ENCODE data around the gene LOC128125822.

LOC128125822 gene

DNA sequence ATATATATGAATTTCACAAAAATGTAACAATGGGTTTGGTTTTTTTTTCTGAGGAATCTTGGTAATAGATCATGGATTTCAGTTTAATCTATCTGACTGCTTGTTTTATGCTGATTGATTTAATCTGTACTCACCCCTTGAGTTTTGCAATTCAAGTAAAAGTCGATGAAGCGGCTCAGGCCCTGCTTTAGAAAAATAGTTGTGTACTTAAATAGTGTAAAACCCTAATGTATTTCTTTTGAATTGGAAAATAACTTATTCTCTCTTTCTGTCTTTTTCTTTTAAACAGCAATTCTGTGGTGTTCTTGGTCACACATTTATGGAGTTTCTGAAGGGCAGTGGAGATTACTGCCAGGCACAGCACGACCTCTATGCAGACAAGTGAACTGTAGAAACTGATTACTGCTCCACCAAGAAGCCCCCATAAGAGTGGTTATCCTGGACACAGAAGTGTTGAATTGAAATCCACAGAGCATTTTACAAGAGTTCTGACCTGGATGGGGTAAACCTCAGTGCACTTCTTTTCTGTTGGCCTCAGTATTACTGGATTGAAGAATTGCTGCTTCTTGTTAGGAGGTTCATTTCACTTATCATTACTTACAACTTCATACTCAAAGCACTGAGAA lies 4.0 kb downstream of the LOC128125822 start:
- no peak for DNase-seq (ENCODE audit: low read depth, low spot score)
- TF ChIP-seq, protein P1, sequence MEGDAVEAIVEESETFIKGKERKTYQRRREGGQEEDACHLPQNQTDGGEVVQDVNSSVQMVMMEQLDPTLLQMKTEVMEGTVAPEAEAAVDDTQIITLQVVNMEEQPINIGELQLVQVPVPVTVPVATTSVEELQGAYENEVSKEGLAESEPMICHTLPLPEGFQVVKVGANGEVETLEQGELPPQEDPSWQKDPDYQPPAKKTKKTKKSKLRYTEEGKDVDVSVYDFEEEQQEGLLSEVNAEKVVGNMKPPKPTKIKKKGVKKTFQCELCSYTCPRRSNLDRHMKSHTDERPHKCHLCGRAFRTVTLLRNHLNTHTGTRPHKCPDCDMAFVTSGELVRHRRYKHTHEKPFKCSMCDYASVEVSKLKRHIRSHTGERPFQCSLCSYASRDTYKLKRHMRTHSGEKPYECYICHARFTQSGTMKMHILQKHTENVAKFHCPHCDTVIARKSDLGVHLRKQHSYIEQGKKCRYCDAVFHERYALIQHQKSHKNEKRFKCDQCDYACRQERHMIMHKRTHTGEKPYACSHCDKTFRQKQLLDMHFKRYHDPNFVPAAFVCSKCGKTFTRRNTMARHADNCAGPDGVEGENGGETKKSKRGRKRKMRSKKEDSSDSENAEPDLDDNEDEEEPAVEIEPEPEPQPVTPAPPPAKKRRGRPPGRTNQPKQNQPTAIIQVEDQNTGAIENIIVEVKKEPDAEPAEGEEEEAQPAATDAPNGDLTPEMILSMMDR (IDR thresholded peaks at IDR 0.05; ENCODE audit: insufficient read depth, low read length, missing control alignments), result no peak
- POLR2A ChIA-PET, result no interaction called here
- no peak overlapping the region for H3K4me3 ChIP-seq (ENCODE audit: low read depth, low read length)
- CTCF ChIA-PET, result interaction anchor here (1.0 to 1.3 kb wide), 2 partner anchors 226 to 228 kb away, joined by 5 to 7 read pairs; no protein-coding TSS in a partner anchor

DNA sequence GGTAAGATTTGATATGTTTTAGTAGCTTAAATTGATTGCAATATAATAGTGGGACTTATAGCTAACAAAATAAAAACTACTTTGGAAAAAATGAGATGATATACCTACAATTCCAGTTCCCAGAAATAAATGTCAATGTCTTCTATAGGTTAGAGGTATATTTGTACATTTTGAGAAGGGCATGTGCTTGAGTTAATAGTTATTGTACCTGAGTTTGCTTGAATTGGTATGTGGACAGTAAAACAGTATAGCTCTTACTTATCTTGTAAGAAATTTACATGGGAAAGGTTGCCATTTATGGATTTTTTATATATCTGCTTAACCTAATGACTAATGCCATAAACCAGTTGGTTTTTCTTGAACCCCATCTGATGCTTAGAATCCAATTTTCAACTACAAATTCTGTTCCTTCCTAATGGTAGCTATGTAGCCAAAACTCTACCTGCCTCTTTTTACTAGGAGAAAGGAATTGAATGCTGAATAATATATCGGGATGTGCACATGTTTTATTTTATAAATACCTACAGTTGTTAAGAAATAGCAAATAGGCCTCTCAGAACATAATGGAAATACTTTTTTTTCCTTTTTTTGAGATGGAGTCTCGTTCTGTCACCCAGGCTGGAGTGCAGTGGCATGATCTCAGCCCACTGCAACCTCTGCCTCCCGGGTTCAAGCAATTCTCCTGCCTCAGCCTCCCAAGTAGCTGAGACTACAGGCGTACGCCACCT lies 4.9 kb downstream of the LOC128125822 start:
- ChIA-PET POLR2A (no interaction called here), CTCF (interaction anchor here (1.0 to 1.9 kb wide), 4 partner anchors 16 to 227 kb away, joined by 3 to 7 read pairs (median 5); no protein-coding TSS in a partner anchor)
- no peak for DNase-seq (ENCODE audit: low read depth, low spot score)
- no peak overlapping the region for H3K4me3 ChIP-seq (ENCODE audit: low read depth, low read length)
- TF ChIP-seq, protein P1 (IDR thresholded peaks at IDR 0.05; ENCODE audit: insufficient read depth, low read length, missing control alignments), result no peak

DNA sequence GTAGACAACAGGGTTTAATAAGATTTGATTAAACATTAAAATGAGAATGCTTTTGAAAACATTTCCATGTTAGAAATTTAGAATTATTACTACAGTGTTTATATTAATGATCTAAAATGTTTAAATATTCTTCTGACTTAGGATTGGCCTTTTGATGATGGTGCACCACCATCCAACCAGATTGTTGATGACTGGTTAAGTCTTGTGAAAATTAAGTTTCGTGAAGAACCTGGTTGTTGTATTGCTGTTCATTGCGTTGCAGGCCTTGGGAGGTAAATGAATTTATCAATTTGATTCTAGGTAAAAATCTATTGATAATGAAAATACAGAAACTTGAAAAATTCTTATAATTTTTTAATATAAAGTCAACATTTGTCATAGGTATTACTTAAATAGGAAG lies 6.5 kb downstream of the LOC128125822 start:
- POLR2A ChIA-PET, result no interaction called here
- no peak for DNase-seq (ENCODE audit: low read depth, low spot score)
- TF ChIP-seq, protein P1 (IDR thresholded peaks at IDR 0.05; ENCODE audit: insufficient read depth, low read length, missing control alignments), result no peak
- H3K4me3 ChIP-seq (ENCODE audit: low read depth, low read length), result no peak overlapping the region
- CTCF ChIA-PET, result interaction anchor here (1.9 kb wide), 1 partner anchor 226 kb away, joined by 5 read pairs; no protein-coding TSS in a partner anchor

DNA sequence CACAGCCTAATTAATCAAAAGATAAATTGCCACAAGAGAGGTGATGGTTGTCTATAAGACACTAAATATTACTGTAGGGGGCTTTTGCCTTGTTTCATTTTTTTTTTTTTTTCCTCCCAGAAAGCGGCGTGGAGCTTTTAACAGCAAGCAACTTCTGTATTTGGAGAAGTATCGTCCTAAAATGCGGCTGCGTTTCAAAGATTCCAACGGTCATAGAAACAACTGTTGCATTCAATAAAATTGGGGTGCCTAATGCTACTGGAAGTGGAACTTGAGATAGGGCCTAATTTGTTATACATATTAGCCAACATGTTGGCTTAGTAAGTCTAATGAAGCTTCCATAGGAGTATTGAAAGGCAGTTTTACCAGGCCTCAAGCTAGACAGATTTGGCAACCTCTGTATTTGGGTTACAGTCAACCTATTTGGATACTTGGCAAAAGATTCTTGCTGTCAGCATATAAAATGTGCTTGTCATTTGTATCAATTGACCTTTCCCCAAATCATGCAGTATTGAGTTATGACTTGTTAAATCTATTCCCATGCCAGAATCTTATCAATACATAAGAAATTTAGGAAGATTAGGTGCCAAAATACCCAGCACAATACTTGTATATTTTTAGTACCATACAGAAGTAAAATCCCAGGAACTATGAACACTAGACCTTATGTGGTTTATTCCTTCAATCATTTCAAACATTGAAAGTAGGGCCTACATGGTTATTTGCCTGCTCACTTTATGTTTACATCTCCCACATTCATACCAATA lies 7.8 kb downstream of the LOC128125822 start:
- H3K4me3 ChIP-seq (ENCODE audit: low read depth, low read length), result no peak overlapping the region
- no peak for DNase-seq (ENCODE audit: low read depth, low spot score)
- TF ChIP-seq, protein P1 (IDR thresholded peaks at IDR 0.05; ENCODE audit: insufficient read depth, low read length, missing control alignments), result no peak
- ChIA-PET CTCF (no interaction called here), POLR2A (no interaction called here)

DNA sequence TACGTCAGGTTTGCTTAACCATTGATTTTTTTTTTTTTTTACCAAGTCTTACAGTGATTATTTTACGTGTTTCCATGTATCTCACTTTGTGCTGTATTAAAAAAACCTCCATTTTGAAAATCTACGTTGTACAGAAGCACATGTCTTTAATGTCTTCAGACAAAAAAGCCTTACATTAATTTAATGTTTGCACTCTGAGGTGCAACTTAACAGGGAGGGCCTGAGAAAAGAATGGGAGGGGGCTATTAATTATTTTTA lies 8.4 kb downstream of the LOC128125822 start:
- no peak for DNase-seq (ENCODE audit: low read depth, low spot score)
- ChIA-PET POLR2A (no interaction called here), CTCF (no interaction called here)
- TF ChIP-seq, protein P1 (IDR thresholded peaks at IDR 0.05; ENCODE audit: insufficient read depth, low read length, missing control alignments), result no peak
- H3K4me3 ChIP-seq (ENCODE audit: low read depth, low read length), result no peak overlapping the region

DNA sequence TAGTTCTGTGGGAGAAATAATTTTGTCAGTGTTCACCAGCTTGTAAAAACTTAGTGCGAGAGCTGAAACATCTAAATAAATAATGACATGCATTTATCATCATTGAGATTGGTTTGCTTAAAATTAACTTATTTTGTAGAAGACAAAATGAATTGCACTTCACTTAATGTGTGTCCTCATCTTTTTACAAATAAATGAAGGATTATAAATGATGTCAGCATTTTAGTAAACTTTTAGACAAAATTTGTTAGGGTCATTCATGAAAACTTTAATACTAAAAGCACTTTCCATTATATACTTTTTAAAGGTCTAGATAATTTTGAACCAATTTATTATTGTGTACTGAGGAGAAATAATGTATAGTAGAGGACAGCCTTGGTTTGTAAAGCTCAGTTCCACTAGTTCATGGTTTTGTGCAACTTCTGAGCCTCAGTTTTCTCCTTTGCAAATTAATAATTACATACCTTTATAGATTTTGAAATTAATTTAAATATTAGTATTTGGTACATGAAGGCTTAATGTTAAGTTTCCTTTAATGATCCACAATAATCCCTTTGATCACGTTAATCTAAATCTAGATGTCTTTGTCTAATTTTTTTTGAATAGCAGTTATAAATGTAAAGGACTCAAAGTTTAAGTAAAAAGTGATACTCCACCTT lies 9.2 kb downstream of the LOC128125822 start:
- no peak for DNase-seq (ENCODE audit: low read depth, low spot score)
- TF ChIP-seq, protein P1 (IDR thresholded peaks at IDR 0.05; ENCODE audit: insufficient read depth, low read length, missing control alignments), result no peak
- CTCF ChIA-PET, result no interaction called here
- no peak overlapping the region for H3K4me3 ChIP-seq (ENCODE audit: low read depth, low read length)
- POLR2A ChIA-PET, result no interaction called here

Data from AG04449 (cell line).